HepG2 (cell line): ENCODE data around the gene KDM3B. TPM values are rescaled to one million over a fixed set of nuclear protein-coding genes. Genes with fewer than 3 reads are reported as not detected.

ENCODE experiments used
- ATF7-NPFF ChIP-seq: sonication (generic); formaldehyde crosslinking; IDR thresholded peaks from 2 replicates; pipeline ENCODE4 v1.8.1; 2023; ENCODE audit warnings: mild to moderate bottlenecking, low read depth, missing genetic modification reagents, moderate library complexity
- CBX2 ChIP-seq, 2 experiments: fragments of 200-600 bp in 1 of 2; sonication (generic); formaldehyde crosslinking in 1 of 2; IDR thresholded peaks; 2 replicates each; pipeline versions ENCODE4 v1.7.0 to v1.8.1; 2018 to 2022; ENCODE audit warnings: low read depth in 2 of 2, low read length in 1 of 2, mild to moderate bottlenecking in 1 of 2, missing genetic modification reagents in 1 of 2
- DNMT1 ChIP-seq: sonication (generic); formaldehyde crosslinking; IDR thresholded peaks from 2 replicates; pipeline ENCODE4 v1.5.1; 2020; ENCODE audit warnings: mild to moderate bottlenecking, missing genetic modification reagents
- GATA4 ChIP-seq: sonication (generic); IDR thresholded peaks from 2 replicates; pipeline ENCODE4 v1.6.1; 2016; ENCODE audit warnings: antibody characterized with exemption, low read depth, borderline replicate concordance
- ISL2 ChIP-seq: sonication (generic); formaldehyde crosslinking; IDR thresholded peaks from 2 replicates; pipeline ENCODE4 v1.5.0; 2020; ENCODE audit warnings: missing genetic modification reagents
- KDM2A ChIP-seq: sonication (generic); formaldehyde crosslinking; IDR thresholded peaks from 2 replicates; pipeline ENCODE4 v1.4.0; 2020; ENCODE audit warnings: low read depth, missing genetic modification reagents, borderline replicate concordance
- KDM5A ChIP-seq: fragments of 200-600 bp; sonication (generic); IDR thresholded peaks from 2 replicates; pipeline ENCODE4 v1.7.0; 2018; ENCODE audit warnings: antibody characterized with exemption, mild to moderate bottlenecking, low read length, borderline replicate concordance
- POLR2AphosphoS5 ChIP-seq: IDR thresholded peaks from 2 replicates; pipeline ENCODE4 v1.6.1; 2012; ENCODE audit warnings: low read depth, low read length
- RAD51 ChIP-seq: fragments of 450-650 bp; IDR thresholded peaks from 2 replicates; pipeline ENCODE4 v1.6.1; 2016; ENCODE audit warnings: borderline replicate concordance
- RXRB ChIP-seq: IDR thresholded peaks from 2 replicates; pipeline ENCODE4 v1.6.1; 2016; ENCODE audit warnings: borderline replicate concordance, missing genetic modification reagents, missing compliant biosample characterization
- SMAD1 ChIP-seq: sonication (generic); formaldehyde crosslinking; IDR thresholded peaks from 2 replicates; pipeline ENCODE4 v1.4.0; 2020; ENCODE audit warnings: missing genetic modification reagents, low read depth, mild to moderate bottlenecking, borderline replicate concordance
- TEAD3 ChIP-seq: optimal IDR thresholded peaks from 2 replicates; pipeline ENCODE3; 2016; ENCODE audit warnings: borderline replicate concordance
- UBTF ChIP-seq: sonication (generic); formaldehyde crosslinking; IDR thresholded peaks from 2 replicates; pipeline ENCODE4 v1.4.0; 2020; ENCODE audit warnings: mild to moderate bottlenecking, missing genetic modification reagents
- ZFY ChIP-seq: sonication (generic); formaldehyde crosslinking; IDR thresholded peaks from 2 replicates; pipeline ENCODE4 v1.4.0; 2020; ENCODE audit warnings: missing genetic modification reagents
- ZNF367 ChIP-seq: sonication (generic); formaldehyde crosslinking; IDR thresholded peaks from 2 replicates; pipeline ENCODE4 v1.4.0; 2020; ENCODE audit warnings: missing genetic modification reagents, borderline replicate concordance
- ZNF512B ChIP-seq: sonication (generic); formaldehyde crosslinking; IDR thresholded peaks from 2 replicates; pipeline ENCODE4 v1.5.1; 2020; ENCODE audit warnings: missing genetic modification reagents, mild to moderate bottlenecking, borderline replicate concordance
- ZNF674 ChIP-seq: sonication (generic); formaldehyde crosslinking; IDR thresholded peaks from 2 replicates; pipeline ENCODE4 v1.5.0; 2020; ENCODE audit warnings: low read depth, mild to moderate bottlenecking, missing genetic modification reagents
- polyA plus RNA-seq, 8 experiments: library from polyadenylated mRNA; depleted of rRNA in 3 of 8; stranded (reverse) in 7 of 8; unstranded in 1 of 8; fragments of >200 nt; fragmentation: Illumina TruSeq in 4 of 8; extraction: Trizol in 4 of 8; gene quantifications; 2 replicates each; pipeline versions ENCODE4 v1.2.1 to v1.2.3, GENCODE V29; 2011 to 2016; ENCODE audit warnings: low read depth in 4 of 8, missing spikeins in 1 of 8, mixed read lengths in 1 of 8; ENCODE audit not compliant: insufficient read depth in 1 of 8
- total RNA-seq, 5 experiments: library from RNA; depleted of rRNA; stranded (reverse); fragments of >200 nt; fragmentation: Illumina TruSeq; extraction: Trizol; gene quantifications; 2 replicates each; pipeline ENCODE4 v1.2.3, GENCODE V29; 2016; ENCODE audit warnings: low read depth in 1 of 5
- TF ChIP-seq, protein P1 (sequence below): sonication (generic); formaldehyde crosslinking; IDR thresholded peaks from 2 replicates; pipeline ENCODE4 v1.4.0; 2020; ENCODE audit warnings: missing genetic modification reagents
- TF ChIP-seq, protein P2 (sequence below): sonication (generic); formaldehyde crosslinking; IDR thresholded peaks from 2 replicates; pipeline ENCODE4 v1.8.1; 2023; ENCODE audit warnings: mild to moderate bottlenecking, inconsistent platforms, moderate library complexity, missing genetic modification reagents, borderline replicate concordance

KDM3B gene
- total and polyA plus RNA-seq, 2 of the 13 experiments (the other 11 are each of a cell fraction or from before 2014, with no cell fraction given), result 19.7 to 34.3 TPM

GRCh38 chr5:138352722-138353559, 456 bp downstream of the KDM3B start (continued):
- TF ChIP-seq ZNF512B (CRISPR knock-in tag) (no peak), CBX2 (IDR thresholded peaks at IDR 0.05; ENCODE audit: low read depth, low read length) (no peak), CBX2 (CRISPR knock-in tag; IDR thresholded peaks at IDR 0.05; ENCODE audit: low read depth) (no peak), ATF7-NPFF (CRISPR knock-in tag) (peak; percentile 24; the same call in 1 of the 2 replicates), TEAD3 (CRISPR knock-in tag) (peak; percentile 12), ZFY (CRISPR knock-in tag) (peak; percentile 98), ZNF674 (CRISPR knock-in tag) (peak; percentile 63; the same call in 1 of the 2 replicates), GATA4 (0 out of 2 replicates have a peak, but pooled peaks have one; percentile 19), KDM5A (no peak), ZNF367 (CRISPR knock-in tag) (no peak), DNMT1 (CRISPR knock-in tag) (0 out of 2 replicates have a peak, but pooled peaks have one; percentile 74), SMAD1 (CRISPR knock-in tag) (no peak), UBTF (CRISPR knock-in tag) (peak; percentile 98; the same call in 1 of the 2 replicates), ISL2 (CRISPR knock-in tag) (0 out of 2 replicates have a peak, but pooled peaks have one; percentile 12), KDM2A (peak; percentile 82), RXRB (CRISPR knock-in tag) (peak; percentile 6; the same call in 1 of the 2 replicates), POLR2AphosphoS5 (0 out of 2 replicates have a peak, but pooled peaks have one; percentile 47), RAD51 (no peak)
- TF ChIP-seq, protein P1, sequence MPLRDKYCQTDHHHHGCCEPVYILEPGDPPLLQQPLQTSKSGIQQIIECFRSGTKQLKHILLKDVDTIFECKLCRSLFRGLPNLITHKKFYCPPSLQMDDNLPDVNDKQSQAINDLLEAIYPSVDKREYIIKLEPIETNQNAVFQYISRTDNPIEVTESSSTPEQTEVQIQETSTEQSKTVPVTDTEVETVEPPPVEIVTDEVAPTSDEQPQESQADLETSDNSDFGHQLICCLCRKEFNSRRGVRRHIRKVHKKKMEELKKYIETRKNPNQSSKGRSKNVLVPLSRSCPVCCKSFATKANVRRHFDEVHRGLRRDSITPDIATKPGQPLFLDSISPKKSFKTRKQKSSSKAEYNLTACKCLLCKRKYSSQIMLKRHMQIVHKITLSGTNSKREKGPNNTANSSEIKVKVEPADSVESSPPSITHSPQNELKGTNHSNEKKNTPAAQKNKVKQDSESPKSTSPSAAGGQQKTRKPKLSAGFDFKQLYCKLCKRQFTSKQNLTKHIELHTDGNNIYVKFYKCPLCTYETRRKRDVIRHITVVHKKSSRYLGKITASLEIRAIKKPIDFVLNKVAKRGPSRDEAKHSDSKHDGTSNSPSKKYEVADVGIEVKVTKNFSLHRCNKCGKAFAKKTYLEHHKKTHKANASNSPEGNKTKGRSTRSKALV (CRISPR knock-in tag), result 0 out of 2 replicates have a peak, but pooled peaks have one; percentile 56
- TF ChIP-seq, protein P2, sequence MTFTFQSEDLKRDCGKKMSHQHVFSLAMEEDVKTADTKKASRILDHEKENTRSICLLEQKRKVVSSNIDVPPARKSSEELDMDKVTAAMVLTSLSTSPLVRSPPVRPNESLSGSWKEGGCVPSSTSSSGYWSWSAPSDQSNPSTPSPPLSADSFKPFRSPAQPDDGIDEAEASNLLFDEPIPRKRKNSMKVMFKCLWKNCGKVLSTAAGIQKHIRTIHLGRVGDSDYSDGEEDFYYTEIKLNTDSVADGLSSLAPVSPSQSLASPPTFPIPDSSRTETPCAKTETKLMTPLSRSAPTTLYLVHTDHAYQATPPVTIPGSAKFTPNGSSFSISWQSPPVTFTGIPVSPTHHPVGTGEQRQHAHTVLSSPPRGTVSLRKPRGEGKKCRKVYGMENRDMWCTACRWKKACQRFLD (CRISPR knock-in tag), result 0 out of 2 replicates have a peak, but pooled peaks have one; percentile 33
